Hematopoietic multipotent progenitor cell treated with erythropoietin and hydrocortisone succinate and interleukin-3 and kit ligand, for 17 days (in vitro differentiated cells): ENCODE measurements around the gene ITPRIP.

Source experiments
- DNase-seq: peaks from one replicate; pipeline ENCODE4 v3.0.0-alpha.2; 2015; ENCODE audit warnings: low spot score

Gene ITPRIP

GRCh38 chr10:104340111-104340526 lies 1.9 kb upstream of the ITPRIP start:
- peak; percentile 70 for DNase-seq

GRCh38 chr10:104339469-104340110 lies 1.3 kb upstream of the ITPRIP start:
- DNase-seq, result peak; percentile 60

- DNase-seq, result peak; percentile 20
These were observed 712 bp downstream of the ITPRIP start for GRCh38 chr10:104337521-104337984.

- peak; percentile 28 for DNase-seq
These were observed 1.3 kb downstream of the ITPRIP start for GRCh38 chr10:104336821-104337467.

GRCh38 chr10:104334965-104335650 lies 3.2 kb downstream of the ITPRIP start:
- no peak for DNase-seq

- DNase-seq, result no peak
These were observed 3.7 kb downstream of the ITPRIP start for GRCh38 chr10:104334561-104334960.

GRCh38 chr10:104333728-104334373 lies 4.4 kb downstream of the ITPRIP start:
- DNase-seq, result no peak

GRCh38 chr10:104333032-104333727 lies 5.1 kb downstream of the ITPRIP start:
- DNase-seq, result no peak

- DNase-seq, result peak; percentile 72
These were observed 5.8 kb downstream of the ITPRIP start for GRCh38 chr10:104332243-104333031.

GRCh38 chr10:104331208-104331838 lies 6.9 kb downstream of the ITPRIP start:
- no peak for DNase-seq

- no peak for DNase-seq
These were observed 7.8 kb downstream of the ITPRIP start for GRCh38 chr10:104330168-104331110.

GRCh38 chr10:104329735-104330134 lies 8.5 kb downstream of the ITPRIP start:
- no peak for DNase-seq

GRCh38 chr10:104328896-104329710 lies 9.2 kb downstream of the ITPRIP start:
- DNase-seq, result peak; percentile 69

GRCh38 chr10:104328646-104328895 lies 9.7 kb downstream of the ITPRIP start:
- DNase-seq, result no peak

GRCh38 chr10:104327745-104328645 lies 10.3 kb downstream of the ITPRIP start:
- no peak for DNase-seq

GRCh38 chr10:104326991-104327610 lies 11.2 kb downstream of the ITPRIP start:
- no peak for DNase-seq
